CD4-positive, alpha-beta T cell treated with Interleukin-21 for 1 hour (primary cell): ENCODE data around the gene TLE2.
"Not testable (repeated sequence)": the region's sequence is repeated elsewhere in the genome, so short reads cannot be mapped to it uniquely, and the experiment has no call there.

Experiments used
- DNase-seq: peaks from one replicate; pipeline ENCODE4 v3.0.0-alpha.2; 2020

TLE2 gene

GRCh38 chr19:3055741-3056416, 26.8 kb upstream of the TLE2 start:
- no peak for DNase-seq

DNA sequence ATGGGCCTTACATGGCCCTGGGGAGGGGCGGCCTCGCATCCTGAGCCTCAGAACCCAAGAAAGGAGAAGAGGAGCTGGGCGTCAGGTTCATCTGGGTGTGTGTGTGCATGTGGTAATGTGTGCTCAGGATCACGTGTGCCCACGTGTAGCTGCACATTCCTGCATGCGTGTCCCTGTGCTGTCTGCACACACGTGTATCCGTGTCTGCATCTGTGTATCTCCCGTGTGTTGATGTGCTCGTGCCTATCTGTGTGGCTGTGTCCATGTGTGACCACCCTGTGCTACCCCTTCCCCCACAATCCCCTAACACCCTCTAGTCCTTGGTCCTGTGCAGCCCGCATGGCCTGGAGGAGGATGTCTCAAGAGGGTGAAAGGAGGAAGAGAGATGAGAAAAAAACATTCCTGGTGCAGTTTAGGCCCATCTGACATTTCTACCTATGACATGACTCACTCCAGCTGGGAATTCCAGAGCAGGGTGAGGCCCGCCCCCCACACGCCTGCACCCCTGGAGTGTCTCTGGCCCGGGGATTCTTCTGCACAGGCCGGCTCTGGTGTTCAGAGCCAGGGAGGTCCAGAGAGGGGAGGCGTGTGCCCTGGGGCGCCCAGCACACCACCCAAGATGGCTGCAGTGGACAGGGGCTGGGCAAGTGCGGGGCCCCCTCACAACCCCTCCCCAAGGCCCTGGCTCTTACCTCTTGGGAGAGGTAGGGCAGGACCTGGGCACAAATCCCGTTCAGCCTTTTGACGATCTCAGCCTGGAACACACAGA, 26.1 kb upstream of the TLE2 start:
- no peak for DNase-seq

- no peak for DNase-seq
Observed at GRCh38 chr19:3054265-3054971, 25.3 kb upstream of the TLE2 start.

DNA sequence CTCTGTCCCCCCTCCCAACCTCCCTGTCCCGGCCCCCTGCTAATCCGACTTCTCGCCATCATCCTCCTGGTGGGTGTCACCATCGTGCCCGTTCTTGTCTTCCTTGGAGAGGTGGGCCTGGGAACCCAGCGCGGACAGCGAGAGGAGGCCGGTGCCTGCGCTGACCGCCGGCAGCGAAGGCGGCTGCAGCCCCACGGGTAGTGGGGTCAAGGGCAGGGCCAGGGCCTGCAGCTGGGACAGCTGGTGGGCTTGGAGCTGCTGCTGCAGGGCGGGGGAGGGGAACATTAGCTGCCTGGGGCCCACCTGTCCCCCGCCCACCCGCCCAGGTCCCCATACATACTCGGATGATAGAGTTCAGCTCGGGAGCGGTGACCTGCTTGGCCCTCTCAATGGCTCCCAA, 24.7 kb upstream of the TLE2 start:
- DNase-seq: no peak

DNA sequence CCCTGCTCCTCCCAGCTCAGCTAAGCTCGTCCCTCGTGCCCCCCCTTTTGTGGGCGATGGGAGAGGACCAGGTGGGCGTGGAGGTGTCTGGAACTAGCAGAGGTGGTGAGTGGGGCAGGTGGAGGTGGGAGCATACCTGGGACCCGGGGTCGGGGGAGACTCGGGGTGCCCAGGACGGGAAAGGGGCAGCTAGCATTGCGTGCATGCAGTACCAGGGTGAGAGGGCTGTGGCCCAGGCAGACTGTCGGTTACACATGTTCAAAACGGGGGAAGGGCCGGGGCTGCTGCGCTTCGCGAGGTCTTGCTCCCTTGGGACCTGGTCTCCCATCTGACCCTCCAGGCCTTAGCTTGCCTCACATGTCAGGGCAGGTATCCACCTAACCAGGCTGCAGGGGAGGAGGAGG, 24.1 kb upstream of the TLE2 start:
- no peak for DNase-seq

DNA sequence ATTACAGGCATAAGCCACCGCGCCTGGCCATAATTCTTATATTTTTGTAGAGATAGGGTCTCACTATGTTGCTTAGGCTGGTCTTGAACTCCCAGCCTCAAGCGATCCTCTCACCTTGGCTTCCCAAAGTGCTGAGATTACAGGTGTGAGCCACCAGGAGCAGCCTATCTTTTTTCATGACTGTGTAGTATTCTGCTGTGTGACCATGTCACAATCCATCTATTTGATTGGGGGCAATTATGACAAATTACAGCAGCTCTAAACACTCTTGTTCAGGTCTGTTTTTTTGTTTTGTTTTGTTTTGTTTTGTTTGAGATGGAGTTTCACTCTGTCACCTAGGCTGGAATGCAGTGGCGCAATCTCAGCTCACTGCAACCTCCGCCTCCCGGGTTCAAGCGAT, 20.9 kb upstream of the TLE2 start:
- DNase-seq: not testable (repeated sequence)

DNA sequence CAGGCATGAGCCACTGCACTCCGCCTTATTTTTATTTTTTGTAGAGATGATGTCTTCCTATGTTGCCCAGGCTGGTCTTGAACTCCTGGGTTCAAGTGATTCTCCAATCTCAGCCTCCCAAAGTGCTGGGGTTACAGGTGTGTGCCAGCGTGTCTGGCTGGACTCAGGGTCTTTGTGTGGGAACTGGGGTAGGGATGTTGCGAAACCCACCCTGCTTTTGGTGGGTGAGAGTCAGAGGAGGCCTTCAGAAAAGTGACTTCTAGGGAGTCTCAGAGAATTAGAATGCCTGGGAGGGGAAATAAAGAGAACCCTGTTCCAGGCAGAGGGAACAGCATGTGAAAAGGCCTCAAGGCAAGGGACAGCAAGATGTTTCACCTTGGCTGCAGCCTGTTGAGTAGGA, 20.0 kb upstream of the TLE2 start:
- DNase-seq: no peak

GRCh38 chr19:3048190-3048533, 19.1 kb upstream of the TLE2 start:
- no peak for DNase-seq

- peak; percentile 72 for DNase-seq
Observed at GRCh38 chr19:3047496-3048189, 18.6 kb upstream of the TLE2 start.

GRCh38 chr19:3046698-3047495, 17.8 kb upstream of the TLE2 start:
- DNase-seq: peak; percentile 39

DNA sequence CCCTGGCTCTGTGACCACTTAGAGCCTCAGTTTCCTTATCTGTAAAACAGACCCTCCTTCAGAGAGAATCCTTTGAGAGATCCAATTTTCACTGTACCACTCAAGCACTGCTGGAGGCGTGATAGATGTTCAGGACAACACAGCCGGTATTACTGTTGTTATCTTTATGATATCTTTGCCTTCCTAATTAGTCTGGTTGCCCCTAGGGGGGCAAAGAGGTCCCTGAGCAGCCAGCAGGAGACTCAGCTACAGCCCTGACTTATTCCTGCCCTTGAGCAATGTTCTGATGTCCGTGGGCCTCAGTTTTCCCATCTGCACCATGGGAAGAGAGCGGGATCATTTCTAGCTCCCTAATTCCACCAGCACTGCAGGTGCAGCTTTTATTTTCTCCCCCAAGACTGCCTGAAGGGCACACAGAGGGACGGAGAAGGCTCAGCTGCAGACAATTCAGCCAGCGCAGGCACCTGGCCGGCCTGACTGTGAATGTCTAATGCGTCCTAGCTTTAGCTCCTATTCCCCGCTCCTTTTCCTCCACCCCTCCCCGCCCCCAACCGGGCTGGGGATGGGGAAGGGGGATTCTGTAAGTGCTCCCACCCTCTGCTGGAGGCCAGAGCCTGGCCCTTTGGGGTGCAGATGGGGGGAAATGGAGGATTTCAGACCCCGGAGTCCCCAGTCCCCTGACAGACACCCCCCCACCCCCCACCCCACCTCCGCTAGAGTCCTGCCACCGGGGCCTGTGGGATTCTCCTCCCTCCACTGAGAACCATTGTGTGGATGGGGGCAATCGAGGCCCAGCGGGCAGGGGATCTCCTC, 17.0 kb upstream of the TLE2 start:
- no peak for DNase-seq

- DNase-seq: no peak
Observed at GRCh38 chr19:3045191-3045590, 16.1 kb upstream of the TLE2 start.

DNA sequence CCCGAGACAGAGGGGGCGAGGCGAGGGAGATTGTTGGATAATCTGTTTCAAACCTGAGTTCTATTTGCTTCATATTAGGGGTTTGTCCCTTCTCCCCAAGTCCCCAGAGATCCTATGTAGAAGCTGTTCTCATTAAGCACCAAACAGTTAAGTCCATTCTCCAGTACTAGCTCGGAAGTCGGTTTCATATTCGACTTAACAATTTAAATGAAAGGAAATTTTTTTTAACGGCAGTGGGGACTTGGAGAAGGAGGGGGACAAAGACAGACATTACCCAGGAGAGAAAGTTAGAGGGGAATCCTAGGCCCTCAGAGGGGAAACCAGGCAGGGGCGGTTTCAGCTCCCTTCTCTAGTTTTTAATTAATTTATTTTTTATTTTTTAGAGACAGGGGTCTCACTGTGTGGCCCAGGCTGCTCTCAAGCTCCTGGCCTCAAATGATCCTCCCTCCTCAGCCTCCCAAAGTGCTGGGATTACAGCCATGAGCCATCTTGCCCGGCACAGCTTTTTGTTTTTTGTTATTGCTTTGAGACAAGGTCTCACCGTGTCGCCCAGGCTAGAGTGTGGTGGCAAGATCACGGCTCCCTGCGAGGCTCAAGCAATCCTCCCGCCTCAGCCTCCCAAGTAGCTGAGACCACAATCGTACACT, 13.7 kb upstream of the TLE2 start:
- DNase-seq: no peak

GRCh38 chr19:3041761-3042620, 12.9 kb upstream of the TLE2 start:
- DNase-seq: no peak

- DNase-seq: no peak
Observed at GRCh38 chr19:3041327-3041726, 12.2 kb upstream of the TLE2 start.

- DNase-seq: no peak
Observed at GRCh38 chr19:3039641-3040077, 10.6 kb upstream of the TLE2 start.

DNA sequence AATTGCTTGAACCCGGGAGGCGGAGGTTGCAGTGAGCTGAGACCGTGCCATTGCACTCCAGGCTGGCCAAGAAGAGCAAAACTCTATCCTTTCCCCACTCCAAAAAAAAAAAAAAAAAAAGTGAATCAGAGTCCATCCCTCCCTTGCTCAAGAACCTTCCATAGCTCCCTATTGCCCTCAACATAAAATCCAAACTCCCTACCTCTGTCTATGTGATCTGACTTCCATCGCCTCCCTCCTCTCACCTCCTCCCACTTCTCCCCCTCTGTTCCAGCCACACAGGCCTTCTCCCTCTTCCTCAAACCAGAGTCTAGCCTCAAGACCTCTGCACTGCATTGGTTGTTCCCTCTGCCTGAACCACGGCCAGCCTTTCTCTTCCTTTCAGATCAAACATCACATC, 10.0 kb upstream of the TLE2 start:
- no peak for DNase-seq

GRCh38 chr19:3038214-3038613, 9.1 kb upstream of the TLE2 start:
- DNase-seq: no peak

DNA sequence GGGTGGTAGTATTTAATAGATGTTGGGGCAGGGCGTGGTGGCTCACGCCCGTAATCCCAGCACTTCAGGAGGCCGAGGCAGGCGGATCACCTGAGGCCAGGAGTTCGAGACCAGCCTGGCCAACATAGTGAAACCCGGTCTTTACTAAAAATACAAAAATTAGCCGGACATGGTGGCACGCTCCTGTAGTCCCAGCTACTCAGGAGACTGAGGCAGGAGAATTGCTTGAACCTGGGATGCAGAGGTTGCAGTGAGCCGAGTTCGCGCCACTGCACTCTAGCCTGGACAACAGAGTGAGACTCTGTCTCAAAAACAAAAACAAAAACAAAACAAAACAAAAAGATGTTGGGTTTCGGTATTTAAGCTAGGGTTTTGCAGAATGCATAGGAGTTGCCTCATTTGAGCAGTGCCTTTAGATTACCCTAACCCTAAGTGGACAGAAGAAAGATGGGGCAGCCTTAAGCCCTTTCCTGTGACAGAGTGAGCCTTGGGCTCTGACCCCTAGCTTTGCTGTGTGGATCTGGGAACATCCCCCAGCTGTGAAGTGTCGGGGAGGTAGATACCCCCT, 8.0 kb upstream of the TLE2 start:
- DNase-seq: not testable (repeated sequence)
